DMS114 treated with DMSO at 0.1 percent for 48 hours (cell line): ENCODE data around the gene KCNAB1.
"Not testable (repeated sequence)": the region's sequence is repeated elsewhere in the genome, so short reads cannot be mapped to it uniquely, and the experiment has no call there.

Experiments used
- DNase-seq: peaks from one replicate; lab custom pipeline; 2025; ENCODE audit not compliant: unreplicated experiment; lab: John Stamatoyannopoulos, UW

The KCNAB1 gene

DNA sequence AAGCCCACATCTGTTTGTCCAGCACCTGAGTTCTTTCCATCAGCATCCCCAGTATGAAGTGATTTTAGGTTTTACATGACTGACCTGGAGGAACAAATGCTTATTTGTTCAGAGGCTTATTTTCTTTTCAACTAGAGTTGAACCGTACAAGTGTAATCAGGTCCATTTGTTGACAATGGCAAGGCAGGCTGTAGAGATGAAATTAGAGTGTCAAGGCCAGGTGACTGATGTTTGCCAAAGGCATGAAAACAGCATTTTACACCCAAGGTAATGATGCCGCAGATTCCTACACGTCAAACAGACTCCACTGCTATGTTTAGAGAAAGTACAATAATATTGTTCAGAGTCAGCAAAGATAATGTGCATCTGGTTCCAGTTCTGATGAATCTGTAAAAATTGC lies 96.5 kb downstream of the KCNAB1 start:
- DNase-seq, result no peak

DNA sequence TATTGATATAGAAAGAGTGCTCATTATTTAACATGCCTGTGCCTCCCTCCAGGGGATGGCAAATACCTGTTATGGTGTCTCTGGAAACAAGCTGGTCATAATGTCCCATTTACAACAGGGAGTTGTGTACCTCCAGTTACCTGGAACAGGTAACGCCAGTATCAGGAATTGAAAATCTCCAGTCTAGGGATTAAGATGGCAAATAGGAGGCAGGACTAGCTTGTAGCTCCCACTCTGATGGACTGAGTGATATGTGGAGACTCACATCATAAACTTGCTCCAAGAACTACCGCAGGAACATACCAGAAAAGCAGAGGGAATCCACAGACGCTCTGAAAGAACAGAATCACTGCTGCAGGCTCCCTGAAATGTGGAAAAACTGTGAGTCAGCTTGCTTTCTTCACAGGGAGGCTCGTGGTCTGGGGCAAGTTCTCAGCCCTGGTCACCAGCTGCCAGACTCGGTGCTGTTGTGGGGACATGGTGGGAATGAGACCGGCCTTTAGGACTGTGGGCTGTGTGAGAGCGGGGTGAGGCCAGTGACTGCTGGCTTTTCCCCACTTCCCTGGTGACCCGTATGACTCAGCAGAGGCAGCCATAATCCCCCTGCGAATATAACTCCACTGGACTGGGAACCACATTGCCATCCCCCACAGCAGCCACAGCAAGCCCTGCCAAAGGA lies 97.4 kb downstream of the KCNAB1 start:
- no peak for DNase-seq

DNA sequence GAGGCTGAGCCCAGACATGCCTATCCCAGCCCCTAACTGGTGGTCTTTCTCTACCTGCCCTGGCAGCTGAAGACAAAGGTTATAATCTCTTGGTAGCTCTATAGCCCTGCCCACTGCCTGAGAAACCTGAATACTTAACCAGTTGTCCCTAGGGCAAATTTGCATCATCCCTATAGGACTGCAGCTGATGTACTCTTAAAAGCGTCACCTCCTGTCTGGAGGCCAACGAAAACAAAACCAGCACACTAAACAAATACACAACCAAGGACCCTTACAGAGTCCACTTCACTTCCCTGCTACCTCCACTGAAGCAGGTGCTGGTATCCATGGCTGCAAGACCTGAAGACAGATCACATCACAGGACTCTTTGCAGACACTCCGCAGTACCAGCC lies 98.0 kb downstream of the KCNAB1 start:
- DNase-seq, result no peak

DNA sequence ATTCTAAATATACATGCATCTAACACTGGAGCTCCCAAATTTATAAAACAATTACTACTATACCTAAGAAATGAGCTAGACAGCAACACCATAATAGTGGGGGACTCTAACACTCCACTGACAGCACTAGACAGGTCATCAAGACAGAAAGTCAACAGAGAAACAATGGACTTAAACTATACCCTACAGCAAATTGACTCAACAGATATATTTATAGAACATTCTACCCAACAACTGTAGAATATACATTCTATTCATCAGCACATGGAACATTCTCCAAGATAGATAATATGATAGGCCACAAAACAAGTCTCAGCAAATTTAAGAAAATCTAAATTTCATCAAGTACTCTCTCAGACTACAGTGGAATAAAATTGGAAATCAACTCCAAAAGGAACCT lies 102.0 kb downstream of the KCNAB1 start:
- not testable (repeated sequence) for DNase-seq

DNA sequence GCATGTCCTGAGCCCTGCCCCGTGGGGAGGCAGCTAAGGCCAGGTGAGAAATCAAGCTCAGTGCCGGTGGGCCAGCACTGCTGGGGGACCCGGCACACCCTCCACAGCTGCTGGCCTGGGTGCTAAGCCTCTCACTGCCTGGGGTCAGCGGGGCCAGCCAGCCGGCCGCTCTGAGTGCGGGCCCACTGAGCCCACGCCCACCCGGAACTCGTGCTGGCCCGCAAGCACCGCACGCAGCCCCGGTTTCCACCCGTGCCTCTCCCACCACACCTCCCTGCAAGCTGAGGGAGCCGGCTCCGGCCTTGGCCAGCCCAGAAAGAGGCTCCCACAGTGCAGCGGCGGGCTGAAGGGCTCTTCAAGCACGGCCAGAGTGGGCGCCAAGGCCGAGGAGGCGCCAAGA lies 103.7 kb downstream of the KCNAB1 start:
- not testable (repeated sequence) for DNase-seq

DNA sequence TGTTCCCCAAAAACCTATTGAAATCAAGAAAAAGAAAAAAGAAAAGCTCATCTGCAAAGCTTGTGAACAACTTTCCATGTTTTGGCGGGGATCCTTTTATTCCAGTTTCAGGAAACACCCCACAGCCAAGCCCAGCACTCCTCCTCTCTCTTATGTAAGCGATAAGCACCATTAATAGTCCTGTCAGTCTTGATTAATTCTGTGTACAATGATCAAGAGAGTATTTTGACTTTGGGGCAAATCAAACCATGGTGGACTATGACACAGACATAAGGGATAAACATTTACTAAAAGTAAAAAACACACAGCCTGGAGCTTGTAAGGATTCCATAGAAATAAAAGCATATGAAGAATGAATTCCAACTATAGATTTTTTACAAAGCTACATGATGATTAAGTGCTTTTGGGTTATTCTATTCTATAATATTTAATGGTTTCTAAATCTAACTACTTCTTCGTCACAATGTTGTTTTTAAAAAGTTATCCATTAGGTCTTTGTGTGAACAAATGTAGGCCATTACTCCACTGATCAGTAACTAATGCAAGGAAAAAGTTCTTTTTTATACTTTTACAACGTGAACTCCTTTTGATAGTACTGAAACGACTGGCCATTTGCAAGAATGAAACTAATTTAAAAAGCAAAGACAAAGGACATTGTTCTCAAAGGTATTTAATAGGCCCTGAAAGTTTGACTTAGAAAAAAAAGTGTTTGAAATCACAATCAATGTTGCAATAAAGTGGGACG lies 106.5 kb downstream of the KCNAB1 start:
- no peak for DNase-seq

DNA sequence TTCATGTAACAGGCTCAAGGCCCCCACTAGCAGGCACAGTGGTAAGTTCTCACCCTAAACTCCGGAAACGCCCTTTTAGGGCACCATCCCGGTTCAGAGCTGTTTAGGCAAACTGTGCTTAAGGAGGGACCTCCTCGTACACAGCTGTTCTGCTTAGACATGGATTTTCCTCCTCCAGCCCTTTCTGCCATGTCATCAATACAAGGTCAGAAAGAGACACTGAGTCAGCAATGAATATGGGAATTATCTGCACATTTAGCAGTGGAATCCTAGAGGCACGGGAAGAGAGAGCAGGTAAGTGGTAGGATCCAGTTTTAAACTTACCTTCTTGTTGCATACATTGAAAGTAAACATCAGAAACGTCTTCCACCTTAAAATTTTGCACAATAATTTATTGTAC lies 107.3 kb downstream of the KCNAB1 start:
- DNase-seq, result no peak

DNA sequence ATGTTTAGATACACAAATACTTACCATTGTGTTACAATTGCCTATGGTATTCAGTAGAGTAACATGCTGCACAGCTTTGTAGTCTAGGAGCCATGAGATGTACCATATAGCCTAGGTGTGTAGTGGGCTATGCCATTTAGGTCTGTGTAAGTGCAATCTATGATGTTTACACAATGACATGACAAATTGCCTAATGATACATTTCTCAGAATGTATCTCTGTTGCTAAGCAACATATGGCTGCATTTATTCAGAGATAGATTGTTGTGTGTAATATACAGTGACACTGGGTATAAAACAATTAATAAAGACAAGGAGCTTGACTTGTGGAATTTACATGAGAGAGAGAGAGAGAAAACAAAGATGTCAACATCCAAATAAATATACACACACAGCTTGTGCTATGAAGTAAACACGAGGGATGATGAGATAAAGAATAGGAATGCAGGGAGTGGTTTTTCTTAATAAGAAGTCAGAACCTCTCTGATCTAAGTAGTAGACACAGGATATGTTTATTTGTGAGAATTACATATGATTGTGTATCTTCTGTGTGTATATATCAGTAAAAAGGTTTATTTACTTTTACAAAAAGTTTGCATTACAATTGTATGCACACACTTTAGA lies 110.0 kb downstream of the KCNAB1 start:
- no peak for DNase-seq

DNA sequence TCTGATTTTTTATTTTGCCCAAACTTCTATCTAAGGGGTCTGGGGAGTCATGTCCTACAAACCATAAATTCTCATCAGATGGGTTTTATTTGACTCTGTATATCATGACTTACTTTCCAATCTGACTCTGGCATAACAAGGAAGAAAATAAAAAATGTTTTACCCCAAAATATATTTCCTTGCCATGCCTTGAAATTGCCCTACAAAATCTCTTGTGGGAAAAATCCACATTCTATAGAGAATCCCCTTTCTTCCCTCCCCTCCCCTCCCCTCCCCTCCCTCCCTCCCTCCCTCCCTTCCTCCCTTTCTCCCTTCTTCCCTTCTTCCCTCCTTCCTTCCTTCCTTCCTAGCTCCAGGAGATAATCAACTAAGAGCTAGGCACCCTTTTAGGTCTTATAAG lies 110.8 kb downstream of the KCNAB1 start:
- not testable (repeated sequence) for DNase-seq

DNA sequence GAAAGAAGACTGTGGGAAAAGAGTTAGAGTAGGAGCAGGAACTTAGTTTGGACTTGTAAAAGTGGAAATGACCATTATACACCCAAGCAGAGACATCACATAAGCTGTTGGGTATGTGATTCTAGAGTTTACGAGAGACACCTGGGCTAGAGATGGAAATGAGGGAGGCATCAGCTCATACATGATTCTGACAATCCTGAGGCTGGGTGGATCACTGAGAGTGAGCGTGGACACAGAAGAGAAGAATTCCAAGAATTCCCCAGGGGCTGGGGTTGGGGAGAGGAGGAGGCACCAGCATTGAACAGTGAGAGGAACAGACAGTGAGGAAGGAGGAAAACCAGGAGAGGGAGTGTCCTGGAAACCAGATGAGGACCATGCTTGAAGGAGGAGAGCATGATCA lies 113.5 kb downstream of the KCNAB1 start:
- no peak for DNase-seq

DNA sequence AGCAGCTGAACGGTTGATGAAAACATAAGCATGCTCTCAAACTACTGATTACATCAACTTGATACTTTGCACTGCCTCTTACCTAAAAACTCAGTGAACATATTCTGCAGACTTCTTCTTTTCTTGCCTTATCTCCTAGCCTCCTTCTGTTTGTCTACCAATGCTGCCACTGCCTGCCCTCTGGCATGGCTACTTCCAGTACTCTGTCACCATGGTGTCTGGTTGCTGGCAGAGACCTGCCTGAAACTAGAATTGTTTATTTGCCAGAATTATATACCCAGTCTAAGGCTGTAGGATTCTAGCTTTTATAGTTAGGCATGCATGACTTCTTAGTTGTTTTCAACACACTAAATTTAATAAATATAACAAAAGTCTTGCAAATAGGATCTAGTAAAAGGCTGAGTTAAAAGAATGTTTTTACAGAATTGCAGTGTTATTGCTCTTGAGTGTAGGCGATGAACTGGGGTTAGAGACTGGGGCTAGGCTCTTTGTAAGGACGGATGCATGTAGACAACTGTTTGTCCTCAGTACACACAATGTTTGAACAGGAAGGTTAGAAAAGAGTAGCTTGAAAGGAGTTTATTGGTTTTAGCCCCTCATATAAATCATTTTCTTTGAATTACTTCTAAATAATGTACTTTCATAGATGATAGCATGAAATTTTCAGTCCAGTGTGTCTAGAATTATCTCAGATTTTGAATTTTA lies 116.3 kb downstream of the KCNAB1 start:
- DNase-seq, result no peak

DNA sequence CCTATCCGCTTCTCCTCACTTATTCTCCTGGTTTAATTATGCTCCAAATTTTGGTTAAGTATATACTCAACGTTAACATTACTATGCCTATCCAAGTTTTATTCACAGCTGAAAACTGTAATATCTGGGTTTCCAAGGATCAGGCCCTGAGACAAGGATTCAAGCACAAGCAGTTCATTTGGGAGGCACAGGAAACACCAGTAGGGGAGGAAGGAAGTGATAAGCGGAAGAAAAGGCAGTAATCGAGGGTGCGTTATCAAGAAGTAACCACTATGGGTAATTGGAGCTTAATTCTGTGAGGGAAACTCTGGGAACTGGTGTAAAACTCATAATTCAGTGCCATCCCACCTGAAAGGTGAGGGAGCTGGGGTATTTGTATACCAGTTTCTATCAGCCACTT lies 120.3 kb downstream of the KCNAB1 start:
- no peak for DNase-seq

DNA sequence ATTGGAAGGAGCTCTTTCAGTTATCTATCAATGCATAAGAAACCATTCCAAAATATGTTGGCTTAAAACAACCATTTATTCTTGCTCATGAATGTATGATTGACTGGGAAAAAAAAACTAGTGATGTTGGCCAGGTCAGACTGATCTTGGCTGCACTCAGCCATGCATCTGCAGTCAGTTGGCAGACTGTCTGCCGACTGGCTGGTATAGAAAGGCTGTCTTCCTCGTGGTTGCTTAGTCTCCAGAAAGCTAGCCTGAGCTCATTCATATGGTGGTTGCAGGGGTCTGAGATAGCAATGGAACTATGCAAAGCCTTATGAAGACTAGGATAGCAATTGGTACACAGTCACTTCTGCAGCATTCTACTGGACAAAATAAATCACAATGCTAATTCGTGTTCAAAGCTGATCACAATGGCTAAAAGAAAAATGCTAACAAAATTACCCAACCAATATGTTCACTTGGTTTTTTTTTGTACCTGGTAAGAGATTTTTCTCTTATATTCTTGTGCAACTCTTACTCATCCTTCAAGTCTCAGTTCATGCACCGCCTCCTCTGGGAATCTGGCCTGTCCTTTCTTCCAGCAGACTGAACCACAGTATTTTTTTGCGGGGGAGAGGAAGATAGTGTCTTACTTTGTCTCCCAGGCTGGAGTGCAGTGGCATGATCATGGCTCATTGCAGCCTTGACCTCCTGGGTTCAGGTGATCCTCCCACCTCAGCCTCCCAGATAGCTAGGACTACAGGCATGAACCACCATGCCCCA lies 126.8 kb downstream of the KCNAB1 start:
- DNase-seq, result no peak

DNA sequence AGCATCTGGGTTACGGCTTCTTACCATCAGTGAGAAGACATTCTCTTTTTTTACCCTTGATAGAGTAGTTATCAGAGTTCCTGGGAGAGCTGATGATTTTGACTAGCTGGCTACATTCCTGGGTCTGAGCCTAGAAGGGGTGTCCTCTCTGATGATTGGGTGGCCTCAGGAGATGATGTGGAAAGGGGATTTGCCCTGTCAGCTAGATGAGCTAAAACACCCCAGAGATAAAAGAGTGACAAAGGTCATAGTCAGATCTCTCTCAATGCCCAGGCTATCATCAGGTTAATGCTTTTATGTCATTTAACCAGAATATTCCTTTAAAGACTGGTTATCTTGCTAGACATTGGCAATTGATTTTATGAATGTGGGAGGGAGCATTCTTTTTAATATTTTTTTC lies 130.2 kb downstream of the KCNAB1 start:
- no peak for DNase-seq

DNA sequence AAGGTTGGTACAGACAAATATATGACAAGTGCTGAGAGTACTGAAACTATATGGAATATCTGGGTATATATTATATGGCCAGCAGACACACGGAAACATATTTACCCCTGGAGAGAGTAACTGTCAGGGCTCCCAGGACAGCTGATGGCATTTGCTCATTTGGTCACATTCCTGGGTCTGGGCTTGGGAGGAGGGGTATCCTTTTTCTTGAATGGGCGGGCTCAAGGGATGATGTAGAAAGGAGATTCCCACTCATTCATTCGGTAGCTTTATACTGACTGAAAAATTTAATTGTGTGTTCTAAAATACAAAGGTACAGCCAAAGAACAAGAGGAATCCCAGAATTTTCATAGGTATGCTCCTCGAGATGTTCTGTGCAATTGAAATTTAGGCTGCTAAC lies 131.0 kb downstream of the KCNAB1 start:
- no peak for DNase-seq

DNA sequence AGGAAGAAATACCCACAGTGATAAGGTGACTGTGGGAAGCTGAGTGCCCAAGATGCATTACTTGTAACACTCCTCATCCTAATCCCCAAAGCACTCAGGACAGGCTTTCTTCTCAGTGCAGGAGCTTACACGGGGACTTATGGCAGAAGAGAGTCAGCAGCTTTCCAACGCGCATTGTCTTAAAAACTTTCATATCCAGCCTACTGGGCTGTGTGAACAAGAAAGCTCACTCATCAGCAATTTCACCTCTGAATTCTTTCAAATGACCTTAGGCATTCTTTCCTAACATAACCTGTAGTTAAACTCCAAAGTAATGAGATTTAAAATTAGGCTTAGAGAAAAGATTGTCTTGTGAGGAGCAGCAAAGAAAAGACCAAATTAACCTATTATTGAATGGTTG lies 132.3 kb downstream of the KCNAB1 start:
- DNase-seq, result no peak

DNA sequence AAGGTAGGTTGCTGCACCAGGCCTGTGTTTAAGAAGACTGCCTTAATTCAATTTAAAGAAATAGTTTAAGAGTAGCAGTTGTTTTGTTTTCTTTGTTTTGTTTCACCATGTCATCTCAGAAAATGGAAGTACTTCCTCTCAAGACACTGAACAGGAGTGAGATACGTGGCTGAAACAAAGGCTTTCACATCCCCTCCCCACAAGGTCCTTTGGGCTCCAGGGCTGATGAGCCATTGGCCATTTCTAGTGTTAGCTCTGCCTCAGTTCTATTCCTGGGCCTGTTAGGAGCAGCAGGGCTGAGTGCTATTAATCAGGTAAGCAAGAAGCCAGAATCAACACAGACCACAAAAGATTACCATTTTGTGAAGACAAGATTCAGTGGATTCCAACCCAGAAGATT lies 132.8 kb downstream of the KCNAB1 start:
- DNase-seq, result no peak

DNA sequence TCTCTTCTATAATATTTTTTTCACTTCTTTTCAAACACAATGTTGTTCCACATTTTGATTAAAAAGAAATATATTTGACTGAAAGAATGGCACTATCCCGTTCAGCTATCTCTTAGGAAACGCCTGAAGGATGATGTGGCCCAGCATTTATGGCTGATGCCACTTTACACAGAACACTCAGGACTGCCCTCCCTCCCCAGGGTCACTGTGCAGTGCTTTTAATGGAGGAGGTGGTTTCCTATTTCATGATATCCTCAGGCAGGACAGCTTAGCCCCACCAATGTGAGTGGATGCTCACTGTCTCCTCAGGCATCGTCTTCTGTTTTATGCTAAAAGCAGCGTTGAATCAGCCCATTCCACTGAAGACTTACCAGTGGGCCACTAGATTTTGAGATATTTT lies 135.9 kb downstream of the KCNAB1 start:
- no peak for DNase-seq

DNA sequence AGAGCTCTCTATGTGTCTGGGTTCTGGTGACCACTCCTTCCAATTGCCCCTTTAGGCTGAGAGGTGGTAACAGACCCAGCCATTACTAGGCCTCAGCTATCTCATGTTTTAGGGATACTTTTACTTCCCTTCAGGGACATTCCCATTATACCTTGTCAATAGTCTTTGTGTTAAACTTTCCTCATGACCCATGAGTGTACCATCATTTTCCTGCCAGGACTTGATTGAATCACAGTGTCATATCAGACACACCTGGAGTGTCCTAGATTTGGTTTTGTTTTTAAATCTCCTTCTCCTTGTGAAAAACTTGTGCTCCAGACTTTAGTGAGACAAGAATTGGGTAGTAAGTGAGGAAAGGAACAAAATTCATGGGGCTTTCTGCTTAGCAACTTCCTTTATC lies 136.6 kb downstream of the KCNAB1 start:
- DNase-seq, result no peak

DNA sequence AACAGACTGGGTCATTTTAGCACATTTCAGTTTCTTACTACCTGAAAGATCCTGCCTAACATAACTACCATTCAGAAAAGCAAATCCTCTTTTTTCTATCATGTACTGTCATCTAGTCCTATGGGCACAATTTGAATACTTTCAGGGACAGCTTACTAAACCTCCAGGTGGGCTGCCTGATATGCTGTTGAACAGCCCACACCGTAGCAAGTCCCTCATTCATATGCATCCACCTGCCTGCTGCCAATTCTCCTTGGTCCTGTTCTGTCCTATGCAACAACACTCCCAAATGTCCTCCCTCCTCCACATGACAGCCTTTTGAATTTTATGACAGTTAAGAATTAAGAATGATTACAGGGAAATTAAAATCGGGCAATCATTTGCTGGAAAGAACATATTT lies 137.9 kb downstream of the KCNAB1 start:
- DNase-seq, result no peak

DNA sequence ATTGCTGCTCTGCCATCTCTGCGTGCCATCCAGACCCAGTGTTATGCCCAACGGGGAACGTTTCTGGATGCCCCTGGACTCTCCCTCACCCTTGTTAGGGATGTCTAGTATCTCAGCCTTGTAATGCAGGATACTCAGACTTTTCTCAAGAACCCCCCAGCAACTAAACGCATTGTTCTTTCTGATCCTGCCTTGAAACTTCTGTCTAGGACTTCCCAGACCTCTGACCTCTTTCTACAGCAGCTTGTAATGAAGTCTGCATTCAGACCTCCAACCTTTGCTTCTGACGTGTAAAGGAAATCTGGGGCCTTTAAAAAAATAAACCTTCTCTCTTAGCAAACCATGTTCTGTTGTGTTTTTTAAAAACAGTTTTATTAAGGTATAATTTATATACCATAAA lies 139.5 kb downstream of the KCNAB1 start:
- DNase-seq, result no peak
